Fibroblast of skin of right biceps (primary cell): ENCODE measurements around the gene ARL4D.
A peak's percentile ranks its signal among the peaks of the same experiment; 100 is the strongest.
"Not testable (repeated sequence)": the region's sequence is repeated elsewhere in the genome, so short reads cannot be mapped to it uniquely, and the experiment has no call there.

Experiments
- DNase-seq: peaks from one replicate; pipeline ENCODE4 v3.0.0-alpha.2; 2013

The ARL4D gene

DNA sequence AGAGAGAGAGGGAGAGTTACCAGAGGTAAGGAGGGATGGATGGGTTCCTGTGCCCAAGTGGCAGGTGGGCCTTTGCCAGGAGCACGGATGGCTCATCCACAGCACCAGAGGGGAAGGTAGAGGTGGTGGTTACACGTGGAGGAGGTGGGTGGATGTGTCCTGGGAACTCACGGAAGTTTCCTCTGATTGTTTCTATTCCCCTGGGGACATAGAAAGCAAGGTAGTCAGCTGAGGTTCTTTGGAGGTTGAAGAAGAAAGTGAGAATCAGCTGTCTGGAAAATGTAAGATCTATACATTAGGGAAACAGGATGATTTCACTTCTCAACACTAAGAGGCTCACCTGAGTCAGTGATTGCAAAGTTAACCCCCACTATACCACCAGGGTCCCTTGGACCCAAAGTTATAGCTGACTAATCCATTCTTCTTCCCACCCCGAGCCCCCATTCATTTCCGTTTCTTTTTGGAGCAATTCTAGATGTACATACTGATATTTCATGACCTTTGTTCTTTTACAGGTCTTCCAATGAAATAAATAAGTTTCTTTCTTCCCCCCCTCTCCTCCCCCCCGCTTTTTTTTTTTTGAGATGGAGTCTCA lies 27.5 kb upstream of the ARL4D start:
- no peak for DNase-seq

DNA sequence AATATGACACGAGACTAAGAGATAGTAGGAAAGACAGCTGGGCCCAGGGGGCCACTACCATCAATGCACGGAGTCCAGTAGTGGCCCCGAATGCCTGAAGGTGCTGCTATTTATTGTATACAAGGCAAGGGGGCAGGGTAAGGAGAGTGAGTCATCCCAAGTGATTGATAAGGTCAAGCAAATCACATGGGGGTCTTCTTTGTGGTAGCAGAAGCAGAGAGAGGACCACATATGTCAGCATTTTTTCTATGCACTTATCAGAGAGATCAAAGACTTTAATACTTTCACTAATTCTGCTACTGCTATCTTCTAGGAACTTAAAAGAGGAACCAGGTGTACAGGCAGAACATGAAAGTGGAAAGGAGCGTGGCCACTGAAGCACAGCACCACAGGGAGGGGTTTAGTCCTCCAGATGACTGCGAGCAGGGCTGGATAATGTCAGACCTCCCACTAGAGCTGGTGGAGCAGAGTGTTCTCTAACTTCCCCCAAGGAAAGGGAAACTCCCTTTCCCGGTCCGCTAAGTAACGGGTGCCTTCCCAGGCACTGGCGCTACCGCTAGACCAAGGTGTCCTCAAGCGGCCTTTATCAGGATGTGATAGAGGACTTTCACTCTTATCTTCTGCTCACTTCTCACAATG lies 26.4 kb upstream of the ARL4D start:
- DNase-seq, result no peak

DNA sequence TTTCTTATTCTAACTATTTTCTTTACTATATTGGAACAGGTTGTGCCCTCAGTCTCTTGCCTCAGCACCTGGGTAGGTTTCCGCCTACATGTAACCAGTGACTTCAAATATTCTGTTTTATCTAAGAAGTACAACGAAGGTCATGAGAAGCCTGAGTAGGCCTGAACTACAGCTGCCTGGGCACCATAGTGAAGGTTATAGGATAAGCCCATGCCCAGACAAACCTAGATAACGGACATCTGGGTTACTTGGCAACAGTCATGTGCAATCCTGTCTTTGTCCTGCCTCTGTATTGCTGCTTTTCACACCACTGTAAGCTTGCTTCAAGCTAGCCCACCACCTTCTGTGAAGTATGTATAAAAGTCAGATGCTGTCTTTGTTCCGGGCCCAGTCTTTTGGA lies 25.4 kb upstream of the ARL4D start:
- no peak for DNase-seq

DNA sequence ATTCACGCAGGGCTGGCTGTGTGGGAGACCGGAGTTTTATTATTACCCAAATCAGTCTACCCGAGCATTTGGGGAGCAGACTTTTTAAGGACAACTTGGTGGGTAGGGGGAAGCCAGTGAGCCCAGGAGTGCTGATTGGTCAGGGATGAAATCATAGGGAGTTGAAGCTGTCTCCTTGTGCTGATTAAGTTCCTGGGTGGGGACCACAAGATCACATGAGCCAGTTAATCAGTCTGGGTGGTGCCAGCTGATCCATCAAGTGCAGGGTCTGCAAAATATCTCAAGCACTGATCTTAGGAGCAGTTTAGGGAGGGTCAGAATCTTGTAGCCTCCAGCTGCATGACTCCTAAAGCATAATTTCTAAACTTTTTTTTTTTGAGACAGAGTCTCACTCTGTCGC lies 22.9 kb upstream of the ARL4D start:
- not testable (repeated sequence) for DNase-seq

DNA sequence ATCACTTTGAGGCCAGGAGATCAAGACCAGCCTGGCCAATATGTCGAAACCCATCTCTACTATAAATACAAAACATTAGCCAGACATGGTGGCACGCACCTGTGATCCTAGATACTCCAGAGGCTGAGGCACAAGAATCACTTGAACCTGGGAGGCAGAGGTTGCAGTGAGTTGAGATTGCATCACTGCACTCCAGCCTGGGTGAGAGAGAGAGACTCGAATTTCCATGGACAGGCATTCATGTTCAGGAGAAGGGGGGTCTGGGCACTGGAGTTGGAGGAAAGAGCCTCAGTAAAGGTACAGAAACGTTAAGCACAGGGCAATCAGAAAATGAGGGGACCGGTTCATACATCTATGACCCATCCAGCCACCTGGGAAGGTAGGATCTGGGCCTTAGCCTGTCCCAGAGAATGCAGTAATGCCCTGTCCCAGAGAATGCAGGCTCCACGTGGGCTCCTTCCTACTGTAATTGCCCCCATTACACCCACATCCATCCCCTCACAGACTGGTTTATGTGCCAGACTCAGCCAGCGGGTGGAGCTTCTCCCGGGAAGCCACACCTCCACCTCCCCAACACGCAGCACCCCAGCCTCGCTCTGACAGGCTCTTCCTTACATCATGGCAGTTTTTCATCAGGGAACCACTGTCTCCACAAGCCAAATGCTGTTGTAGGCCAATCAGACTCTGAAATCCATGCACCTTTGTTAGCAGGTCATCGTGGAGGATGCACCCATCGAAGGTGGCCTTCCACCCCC lies 21.6 kb upstream of the ARL4D start:
- no peak for DNase-seq

DNA sequence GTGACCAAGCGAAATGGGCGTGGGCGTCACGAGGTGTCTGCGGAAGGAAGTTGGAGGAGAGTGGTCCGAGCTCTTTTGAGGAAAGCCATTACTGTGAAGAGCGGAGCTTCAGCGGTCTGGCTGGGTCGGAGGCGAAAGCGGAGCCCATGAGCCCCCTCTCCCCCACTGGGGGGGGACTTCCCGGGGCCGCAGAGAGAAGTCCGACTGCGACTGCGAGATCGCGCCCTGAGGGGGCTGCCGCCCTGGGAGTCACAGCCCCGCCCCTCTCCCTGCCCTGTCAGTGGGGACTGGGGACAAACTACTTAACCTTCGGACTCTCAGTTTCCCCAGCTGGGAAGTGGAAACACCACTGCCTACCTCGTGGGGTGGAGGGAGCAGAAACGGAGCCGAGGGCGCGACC lies 20.0 kb upstream of the ARL4D start:
- DNase-seq, result no peak

DNA sequence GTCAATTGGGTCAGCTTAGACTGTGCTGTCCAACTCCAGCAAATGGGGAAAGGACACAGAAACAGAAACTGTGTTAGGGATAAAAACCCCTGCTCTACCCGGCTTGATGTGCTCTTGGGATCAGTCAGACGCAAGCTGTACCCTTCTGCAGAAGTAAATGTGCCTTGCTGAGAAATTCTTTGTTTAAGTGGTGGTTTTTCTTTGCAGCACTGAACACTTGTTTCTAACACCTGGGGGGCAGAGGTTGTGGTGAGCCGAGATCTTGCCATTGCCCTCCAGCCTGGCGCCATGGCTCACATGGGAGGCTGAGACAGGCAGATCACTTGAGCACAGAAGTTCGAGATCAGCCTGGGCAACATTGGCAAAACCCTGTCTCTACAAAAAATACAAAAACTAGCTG lies 18.5 kb upstream of the ARL4D start:
- DNase-seq, result no peak

DNA sequence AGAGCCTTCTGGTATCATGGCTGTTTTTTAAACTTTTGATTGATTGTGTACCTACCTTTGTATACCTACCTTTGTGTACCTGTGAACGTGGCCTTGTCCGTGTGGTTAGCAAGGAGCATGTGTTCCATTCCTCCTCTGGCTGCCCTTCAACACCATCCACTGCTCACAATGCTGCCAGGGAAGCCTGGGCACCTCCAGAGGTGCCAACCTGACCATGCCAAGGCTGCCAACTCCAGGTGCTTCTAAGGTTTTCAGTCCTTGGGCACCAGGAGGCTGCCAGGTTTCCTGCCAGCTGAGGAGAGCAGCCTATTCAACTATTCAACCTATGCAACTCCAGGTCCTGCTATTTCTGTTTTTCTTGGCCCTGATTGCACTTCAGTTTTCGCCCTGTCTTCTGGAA lies 17.6 kb upstream of the ARL4D start:
- no peak for DNase-seq

DNA sequence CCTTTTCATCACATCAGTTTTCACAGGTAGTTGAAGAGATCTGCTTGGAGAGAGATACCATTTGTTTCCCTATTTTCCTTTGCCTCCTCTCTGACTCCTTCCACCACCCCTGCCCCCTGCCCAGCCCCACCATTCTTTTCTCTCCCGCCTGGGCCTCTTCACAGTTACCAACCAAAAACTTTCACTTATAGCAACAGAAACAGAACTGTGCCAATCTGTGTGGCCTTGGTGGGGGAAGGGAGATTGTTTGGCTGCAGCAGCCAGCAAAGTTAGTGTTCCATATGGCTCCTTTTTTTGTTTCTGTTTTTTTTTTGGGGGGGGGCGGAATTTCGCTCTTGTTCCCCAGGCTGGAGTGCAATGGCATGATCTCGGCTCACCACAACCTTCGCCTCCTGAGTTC lies 17.2 kb upstream of the ARL4D start:
- no peak for DNase-seq

DNA sequence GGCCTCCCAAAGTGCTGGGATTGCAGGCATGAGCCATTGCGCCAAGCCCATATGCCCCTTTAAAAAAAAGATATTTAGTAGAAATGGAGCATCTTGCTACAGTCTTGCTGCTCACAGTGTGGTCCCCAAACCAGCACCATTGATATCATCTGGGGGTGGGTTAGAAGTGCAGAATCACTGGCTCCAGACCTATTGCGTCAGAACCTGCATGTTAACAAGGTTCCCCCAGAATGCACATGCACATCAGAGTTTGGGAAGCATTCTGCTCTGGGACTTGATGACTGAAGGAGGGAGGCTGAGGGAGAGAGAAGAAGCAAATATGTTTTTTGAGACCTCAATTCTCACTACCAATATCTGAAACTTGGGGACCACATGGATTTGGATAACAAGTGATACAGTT lies 16.0 kb upstream of the ARL4D start:
- DNase-seq, result no peak

DNA sequence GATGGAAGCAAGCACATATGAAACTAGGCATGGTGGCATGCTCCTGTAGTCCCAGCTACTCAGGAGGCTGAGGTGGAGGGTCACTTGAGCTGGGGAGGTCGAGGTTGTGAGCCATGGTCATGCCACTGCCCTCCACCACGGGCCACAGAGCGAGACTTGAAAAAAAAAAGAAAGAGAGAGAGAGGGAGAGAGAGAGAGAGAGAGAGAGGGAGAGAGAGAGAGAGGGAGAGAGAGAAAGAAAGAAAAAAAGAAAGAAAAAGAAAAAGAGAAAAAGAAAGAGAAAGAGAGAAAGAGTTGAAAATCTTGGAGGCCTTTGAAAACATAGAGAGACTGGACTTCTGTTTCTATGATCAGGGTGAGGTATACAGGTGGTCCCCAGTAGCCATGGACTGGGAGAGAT lies 15.4 kb upstream of the ARL4D start:
- no peak for DNase-seq

DNA sequence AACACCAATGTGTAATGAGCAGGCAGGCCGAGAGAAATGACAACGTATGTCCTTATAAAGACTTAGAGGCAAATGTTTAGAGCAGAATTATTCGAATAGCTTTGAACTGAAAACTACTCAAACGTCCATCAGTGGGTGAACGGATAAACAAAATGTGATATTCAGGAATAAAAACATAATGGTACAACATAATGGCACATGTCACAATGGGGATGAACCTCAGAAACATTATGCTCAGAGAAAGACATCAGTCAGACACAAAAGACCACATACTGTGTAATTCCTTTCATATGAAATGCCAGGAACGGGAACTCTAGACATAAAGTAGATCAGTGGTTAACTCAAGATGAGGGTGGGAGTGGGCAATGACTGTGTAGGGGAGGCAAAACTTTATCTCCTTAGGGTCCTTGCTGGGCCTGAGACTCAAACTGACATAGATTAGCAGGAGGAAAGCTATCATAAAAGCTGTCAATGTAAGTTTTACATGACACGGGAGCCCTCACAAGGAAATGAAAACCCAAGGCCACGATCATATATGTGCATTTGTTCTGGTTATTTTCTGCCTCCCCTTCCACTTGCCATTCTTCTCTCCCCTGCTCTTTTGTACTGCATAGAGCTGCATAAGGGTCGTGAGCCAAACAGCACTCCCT lies 14.8 kb upstream of the ARL4D start:
- DNase-seq, result no peak

DNA sequence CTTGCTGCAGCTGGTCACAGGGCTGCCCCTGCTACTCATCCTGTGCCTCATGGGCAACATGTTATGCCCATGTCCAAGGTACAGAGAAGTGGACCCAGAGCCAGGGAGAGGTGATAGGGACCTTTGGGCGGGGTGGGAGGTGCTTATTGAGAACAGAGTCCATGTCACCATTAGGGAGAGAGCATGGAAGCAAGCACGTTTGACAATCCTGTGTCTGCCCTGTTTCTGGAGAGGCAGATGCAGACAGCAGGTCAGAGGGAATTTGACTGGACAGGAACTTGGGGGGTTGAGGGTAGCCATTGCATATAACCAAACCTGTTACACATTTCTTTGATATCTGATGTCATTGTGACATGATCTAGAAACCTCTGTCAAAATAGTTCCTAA lies 14.3 kb upstream of the ARL4D start:
- no peak for DNase-seq

DNA sequence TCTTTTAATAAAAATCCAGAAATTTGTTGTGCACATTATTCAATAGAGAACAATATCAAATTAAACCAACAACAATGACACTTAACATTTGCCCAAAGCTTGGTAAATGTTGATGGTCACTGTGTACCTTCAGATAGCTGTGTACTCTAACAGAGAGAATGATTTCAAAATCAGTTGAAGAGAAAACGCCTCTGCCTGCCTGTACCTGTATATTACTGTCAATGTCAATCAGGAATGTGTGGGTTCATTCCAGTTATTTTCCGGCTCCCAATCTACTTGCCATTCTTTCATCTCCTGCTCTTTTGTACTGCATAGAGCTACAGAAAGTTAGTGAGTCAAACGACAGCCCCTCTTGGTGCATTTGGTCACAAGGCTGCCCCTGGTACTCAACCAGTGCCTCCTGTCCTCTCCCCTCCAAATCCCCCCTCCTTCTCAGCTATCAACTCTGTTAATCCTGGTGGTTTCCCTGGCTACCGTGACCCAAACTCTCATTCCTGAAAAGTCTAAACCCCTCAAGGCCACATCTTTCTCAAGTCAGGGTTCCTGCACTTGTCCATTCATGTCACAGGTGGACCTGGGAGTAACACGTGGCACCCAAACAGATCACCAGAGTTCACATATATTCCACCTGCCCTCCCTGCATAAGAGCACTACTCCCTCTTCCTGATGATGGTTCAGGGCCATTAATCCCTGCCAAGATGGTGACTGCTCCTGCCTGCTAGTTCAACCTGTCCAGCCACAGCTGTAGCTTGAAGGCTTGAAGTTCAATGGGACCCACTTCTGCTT lies 13.6 kb upstream of the ARL4D start:
- DNase-seq, result no peak

DNA sequence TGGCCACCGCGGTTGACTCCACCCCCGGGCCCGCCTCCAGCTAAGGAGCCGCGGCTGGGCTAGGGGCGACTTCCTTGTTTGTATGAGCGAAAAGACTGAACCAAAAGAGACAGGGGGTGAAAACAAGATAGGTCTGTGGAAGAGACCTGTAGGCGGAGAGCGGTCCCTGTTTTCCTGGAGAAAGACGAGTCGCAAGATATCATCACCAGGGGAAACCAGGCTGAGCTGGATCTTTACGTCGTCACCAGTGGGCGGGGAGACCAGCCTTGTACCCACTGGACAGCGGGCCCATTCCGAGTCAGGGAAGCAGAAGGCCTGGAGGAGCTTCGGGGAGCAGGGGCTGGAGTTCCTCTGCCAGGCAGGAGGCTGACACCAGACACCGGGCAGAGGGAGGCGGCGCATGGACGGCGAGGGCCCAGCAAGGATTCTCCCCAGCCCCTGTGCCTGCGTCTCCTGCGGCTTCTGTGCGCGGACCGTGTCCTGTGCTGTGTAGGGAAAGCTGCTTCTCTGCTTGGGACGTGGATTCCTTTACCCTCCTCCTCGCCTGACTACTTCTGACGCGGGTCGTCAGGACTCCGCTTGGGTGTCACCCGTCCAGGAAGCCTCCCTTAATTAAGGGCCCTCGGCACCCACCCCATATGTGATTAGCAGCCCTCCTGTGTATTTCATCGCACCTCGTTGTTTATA lies 10.3 kb upstream of the ARL4D start:
- DNase-seq, result peak; percentile 94

DNA sequence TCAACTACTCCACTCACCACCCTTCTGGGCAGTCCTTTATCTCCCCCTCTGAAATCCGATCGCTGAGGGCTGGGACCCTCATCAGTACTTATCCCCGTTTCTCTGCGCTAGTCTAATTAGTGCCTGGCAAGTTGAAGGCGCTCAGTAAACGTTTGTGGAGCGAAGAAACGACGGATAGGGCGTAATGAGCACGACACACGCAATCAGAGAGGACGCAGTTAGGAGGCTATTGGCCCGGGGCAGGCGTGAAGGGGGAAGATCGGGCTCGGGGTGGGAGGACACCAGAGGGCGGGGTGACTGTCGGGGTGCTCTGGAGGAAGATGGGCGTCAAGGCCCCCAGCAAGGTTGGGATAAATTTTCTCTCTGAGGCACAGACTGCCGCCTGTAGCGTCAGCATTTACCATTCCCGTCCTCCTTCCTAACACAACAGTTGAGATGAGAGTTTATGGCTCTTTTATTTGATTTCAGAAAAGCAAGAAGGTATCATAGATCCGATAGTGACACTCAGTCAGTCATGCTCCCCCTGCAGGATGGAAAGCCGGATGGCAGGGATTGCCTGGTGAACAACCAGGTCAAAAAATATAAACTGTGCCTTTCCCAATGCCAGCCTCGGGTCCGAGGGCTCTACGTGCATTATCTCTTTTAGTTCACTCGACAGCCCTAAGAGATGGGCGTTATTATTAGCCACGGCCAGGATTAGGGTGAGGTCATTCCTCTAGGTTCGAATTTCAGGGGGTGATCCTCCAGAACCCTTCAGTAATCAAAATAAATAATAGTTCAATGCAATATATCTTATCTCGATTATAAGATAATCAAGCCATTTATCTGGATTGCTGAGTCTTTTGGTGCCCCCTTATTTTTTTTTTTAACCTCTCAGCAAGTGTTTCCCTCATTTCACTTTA lies 9.5 kb upstream of the ARL4D start:
- DNase-seq, result peak; percentile 84

DNA sequence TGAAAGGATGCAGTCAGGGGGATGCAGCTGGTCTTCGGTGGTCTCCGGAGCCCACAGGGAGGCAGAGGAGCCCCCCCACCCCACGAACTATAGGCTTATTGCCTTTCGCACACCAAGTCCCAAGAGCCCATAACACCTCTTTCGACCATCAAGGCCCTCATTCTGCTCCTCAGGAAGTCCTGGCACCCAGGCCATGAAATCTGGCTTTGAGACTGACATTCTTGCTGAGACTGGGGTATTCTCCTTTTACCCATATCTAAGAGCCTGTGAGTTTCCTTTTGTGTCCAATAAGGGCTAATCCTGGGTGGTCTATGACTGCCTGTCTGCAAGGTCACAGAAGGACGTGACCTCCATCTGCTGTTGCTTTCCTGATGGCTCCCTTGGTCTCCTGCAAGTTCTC lies 6.4 kb upstream of the ARL4D start:
- DNase-seq, result no peak

DNA sequence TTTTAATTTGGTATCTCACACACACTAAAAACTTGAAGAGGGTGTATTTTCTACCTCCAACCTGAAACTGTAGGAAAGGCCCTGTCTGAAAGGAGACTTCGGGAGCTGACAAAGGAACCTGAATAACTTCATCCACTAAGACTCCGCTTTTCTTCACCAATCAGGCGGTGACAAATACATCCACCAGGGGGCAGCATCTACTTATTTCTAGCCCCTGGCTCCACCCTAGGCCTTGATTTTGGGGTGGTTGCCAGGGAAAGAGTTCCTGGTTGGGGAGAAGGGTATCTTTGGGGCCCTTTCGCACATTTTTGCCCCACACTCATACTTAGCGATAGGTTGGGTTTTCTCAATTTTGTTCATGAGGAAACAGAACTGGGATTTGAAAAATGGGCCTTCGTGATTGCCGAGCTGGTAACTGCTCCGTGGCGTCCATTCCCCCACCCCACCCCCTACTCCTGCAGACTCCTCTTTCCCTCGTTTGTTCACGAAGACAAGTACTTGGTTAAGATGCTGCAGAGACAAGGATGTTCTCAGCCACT lies 4.8 kb upstream of the ARL4D start:
- DNase-seq, result peak; percentile 87

DNA sequence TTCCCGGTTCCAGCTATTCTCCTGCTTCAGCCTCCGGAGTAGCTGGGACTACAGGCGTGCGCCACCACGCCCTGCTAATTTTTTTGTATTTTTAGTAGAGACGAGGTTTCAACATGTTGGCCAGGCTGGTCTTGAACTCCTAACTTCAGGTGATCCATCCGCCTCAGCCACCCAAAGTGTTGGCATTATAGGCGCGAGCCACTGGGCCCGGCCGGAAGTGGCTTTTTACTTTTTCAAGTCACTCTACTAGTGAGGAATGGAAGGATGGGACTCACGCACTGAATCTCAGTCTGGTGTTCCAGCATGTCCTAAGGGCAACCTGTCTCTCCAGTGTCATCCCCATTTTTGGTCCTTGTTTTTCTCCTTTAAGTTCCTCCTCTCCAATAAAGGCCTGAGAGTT lies 4.1 kb upstream of the ARL4D start:
- not testable (repeated sequence) for DNase-seq

DNA sequence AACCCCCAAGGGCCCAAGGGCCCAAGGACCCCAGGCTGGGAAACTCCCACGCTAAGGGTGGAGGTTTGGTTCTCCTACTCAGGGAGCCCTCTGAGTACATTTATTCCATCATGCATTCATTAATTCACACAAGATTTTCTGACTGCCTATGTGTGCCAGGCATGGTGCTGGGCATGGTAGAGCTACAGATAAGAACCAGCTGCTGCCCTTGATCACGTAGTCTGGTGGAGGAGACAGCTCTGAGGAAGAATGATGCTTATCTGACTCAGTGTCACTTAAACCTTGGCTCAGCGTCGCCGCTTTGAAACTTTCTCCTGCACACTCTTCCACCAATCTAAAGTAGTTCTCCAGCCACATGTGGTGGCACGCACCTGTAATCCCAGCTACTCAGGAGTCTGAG lies 3.6 kb upstream of the ARL4D start:
- DNase-seq, result no peak

DNA sequence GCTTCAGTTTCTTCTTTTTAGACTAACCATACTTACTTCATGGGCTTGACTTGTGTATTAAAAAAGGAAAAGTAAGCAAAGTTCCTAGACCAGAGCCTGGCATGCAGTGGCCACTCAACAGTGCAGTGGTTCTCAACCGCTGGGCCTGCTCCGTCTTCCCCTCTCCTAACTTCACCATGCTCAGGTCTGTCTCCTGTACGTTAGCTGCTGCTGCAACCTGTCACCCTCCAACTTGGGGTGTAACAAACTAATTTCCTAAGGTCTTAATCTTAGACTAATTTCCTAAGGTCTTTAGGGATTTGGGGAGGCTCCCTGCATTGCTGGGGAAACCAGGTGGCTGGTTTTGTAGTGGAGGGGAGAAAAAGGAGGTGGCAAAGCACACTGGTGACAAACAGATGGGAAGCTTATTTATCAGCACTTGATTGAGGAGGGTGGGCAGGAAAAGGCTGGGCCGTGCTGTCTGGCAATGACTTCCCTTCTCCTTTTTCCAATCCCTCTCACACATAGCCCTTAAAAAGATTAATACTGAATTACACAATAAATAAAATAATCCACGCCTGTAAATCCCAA lies 2.2 kb upstream of the ARL4D start:
- no peak for DNase-seq
